ENCODE data around the gene SPIB. TPM values are rescaled to one million over a fixed set of nuclear protein-coding genes. Genes with fewer than 3 reads are reported as not detected.

The SPIB gene
- polyA plus RNA-seq, 1 donor (not counting 4 experiments of a cell fraction or from before 2014, with no cell fraction given): not detected

GRCh38 chr19:50476907-50477238 is 58.1 kb downstream of the SPIB start:
- FAIRE-seq: no peak
- no peaks in the 10 kb centered on the region for H3K9me3 ChIP-seq (ENCODE audit: control insufficient read depth, low read depth, low read length)
- peak overlapping the region; percentile 74 for H3K4me2 ChIP-seq (ENCODE audit: control insufficient read depth, extremely low read depth, insufficient read depth, low read depth, low read length)
- peaks cover 6% of the 10 kb centered on the region for H3K4me1 ChIP-seq (ENCODE audit: control insufficient read depth, extremely low read depth, insufficient read depth, low read length)
- H3K27ac ChIP-seq (ENCODE audit: control insufficient read depth, insufficient read depth, low read length): no peak overlapping the region
- peak overlapping the region; percentile 85 for H3K9ac ChIP-seq (ENCODE audit: control insufficient read depth, extremely low read depth, insufficient read depth, low read length)
- H3K9me1 ChIP-seq (ENCODE audit: control insufficient read depth, extremely low read depth, insufficient read depth, low read length): peaks cover 2% of the 10 kb centered on the region
- TF ChIP-seq EZH2 (IDR thresholded peaks at IDR 0.05; ENCODE audit: low read length) (no peak), CTCF (optimal IDR thresholded peaks at IDR 0.05 in 1 of 3, IDR thresholded peaks at IDR 0.05 in 1 of 3, conservative IDR thresholded peaks at IDR 0.05 in 1 of 3; ENCODE audit: extremely low read depth in 1 of 3, insufficient read depth in 2 of 3, low read length in 3 of 3) (no peak)
- H3K79me2 ChIP-seq (ENCODE audit: control insufficient read depth, insufficient read depth, low read length): peaks cover 19% of the 10 kb centered on the region
- H2AFZ ChIP-seq (ENCODE audit: control insufficient read depth, low read length): no peak overlapping the region
- no peaks in the 10 kb centered on the region for H3K27me3 ChIP-seq (ENCODE audit: control insufficient read depth, extremely low read depth, insufficient read depth, low read length)
- peaks cover 6% of the 10 kb centered on the region for H4K20me1 ChIP-seq (ENCODE audit: control insufficient read depth, extremely low read depth, insufficient read depth, low read length)
- DNase-seq (ENCODE audit: low read depth, low spot score): no peak
- H3K36me3 ChIP-seq (ENCODE audit: control insufficient read depth in 2 of 2, extremely low read depth in 1 of 2, insufficient read depth in 2 of 2, low read length in 2 of 2): peaks cover 7 to 16% of the 10 kb centered on the region in 2 experiments
- dilution Hi-C loops (cut with MboI; ENCODE audit: extremely low pct_ligation_motif_present, low sequenced_read_pairs): no loop called here
- peak overlapping the region; percentile 85 to 94 (median 93) for H3K4me3 ChIP-seq (ENCODE audit: control insufficient read depth in 2 of 3, extremely low read depth in 1 of 3, insufficient read depth in 2 of 3, low read depth in 1 of 3, low read length in 3 of 3)

GRCh38 chr19:50477751-50478515 is 59.2 kb downstream of the SPIB start:
- Histone ChIP-seq H3K4me1 (ENCODE audit: control insufficient read depth, extremely low read depth, insufficient read depth, low read length) (peaks cover 6% of the 10 kb centered on the region), H3K9me3 (ENCODE audit: control insufficient read depth, low read depth, low read length) (no peaks in the 10 kb centered on the region), H3K9me1 (ENCODE audit: control insufficient read depth, extremely low read depth, insufficient read depth, low read length) (peaks cover 2% of the 10 kb centered on the region), H3K27ac (ENCODE audit: control insufficient read depth, insufficient read depth, low read length) (no peak overlapping the region), H3K79me2 (ENCODE audit: control insufficient read depth, insufficient read depth, low read length) (peaks cover 19% of the 10 kb centered on the region), H3K4me3 (ENCODE audit: control insufficient read depth in 2 of 3, extremely low read depth in 1 of 3, insufficient read depth in 2 of 3, low read depth in 1 of 3, low read length in 3 of 3) (peak overlapping the region in 1 of 3 experiments; percentile 93), H3K9ac (ENCODE audit: control insufficient read depth, extremely low read depth, insufficient read depth, low read length) (no peak overlapping the region), H4K20me1 (ENCODE audit: control insufficient read depth, extremely low read depth, insufficient read depth, low read length) (peaks cover 6% of the 10 kb centered on the region), H3K27me3 (ENCODE audit: control insufficient read depth, extremely low read depth, insufficient read depth, low read length) (no peaks in the 10 kb centered on the region), H2AFZ (ENCODE audit: control insufficient read depth, low read length) (no peak overlapping the region), H3K4me2 (ENCODE audit: control insufficient read depth, extremely low read depth, insufficient read depth, low read depth, low read length) (peak overlapping the region; percentile 74), H3K36me3 (ENCODE audit: control insufficient read depth in 2 of 2, extremely low read depth in 1 of 2, insufficient read depth in 2 of 2, low read length in 2 of 2) (peaks cover 7 to 19% of the 10 kb centered on the region in 2 experiments)
- FAIRE-seq (no peak), DNase-seq (ENCODE audit: low read depth, low spot score) (no peak)
- dilution Hi-C loops (cut with MboI; ENCODE audit: extremely low pct_ligation_motif_present, low sequenced_read_pairs): no loop called here
- no peak for TF ChIP-seq EZH2 (IDR thresholded peaks at IDR 0.05; ENCODE audit: low read length)
- no peak for TF ChIP-seq CTCF (optimal IDR thresholded peaks at IDR 0.05 in 1 of 3, IDR thresholded peaks at IDR 0.05 in 1 of 3, conservative IDR thresholded peaks at IDR 0.05 in 1 of 3; ENCODE audit: extremely low read depth in 1 of 3, insufficient read depth in 2 of 3, low read length in 3 of 3)
